22Rv1 (cell line): ENCODE results near the gene STRA6.

Source experiments
- ZFX ChIP-seq: fragments of 450-650 bp; IDR thresholded peaks from 2 replicates; pipeline ENCODE4 v1.6.1; 2017; ENCODE audit warnings: antibody characterized with exemption, borderline replicate concordance
- TF ChIP-seq, protein P1 (sequence below): fragments of 450-650 bp; IDR thresholded peaks from 2 replicates; pipeline ENCODE4 v1.5.1; 2017; ENCODE audit warnings: mild to moderate bottlenecking

GRCh38 chr15:74214324-74215021 is 11.9 kb upstream of the STRA6 start:
- TF ChIP-seq, protein P1, sequence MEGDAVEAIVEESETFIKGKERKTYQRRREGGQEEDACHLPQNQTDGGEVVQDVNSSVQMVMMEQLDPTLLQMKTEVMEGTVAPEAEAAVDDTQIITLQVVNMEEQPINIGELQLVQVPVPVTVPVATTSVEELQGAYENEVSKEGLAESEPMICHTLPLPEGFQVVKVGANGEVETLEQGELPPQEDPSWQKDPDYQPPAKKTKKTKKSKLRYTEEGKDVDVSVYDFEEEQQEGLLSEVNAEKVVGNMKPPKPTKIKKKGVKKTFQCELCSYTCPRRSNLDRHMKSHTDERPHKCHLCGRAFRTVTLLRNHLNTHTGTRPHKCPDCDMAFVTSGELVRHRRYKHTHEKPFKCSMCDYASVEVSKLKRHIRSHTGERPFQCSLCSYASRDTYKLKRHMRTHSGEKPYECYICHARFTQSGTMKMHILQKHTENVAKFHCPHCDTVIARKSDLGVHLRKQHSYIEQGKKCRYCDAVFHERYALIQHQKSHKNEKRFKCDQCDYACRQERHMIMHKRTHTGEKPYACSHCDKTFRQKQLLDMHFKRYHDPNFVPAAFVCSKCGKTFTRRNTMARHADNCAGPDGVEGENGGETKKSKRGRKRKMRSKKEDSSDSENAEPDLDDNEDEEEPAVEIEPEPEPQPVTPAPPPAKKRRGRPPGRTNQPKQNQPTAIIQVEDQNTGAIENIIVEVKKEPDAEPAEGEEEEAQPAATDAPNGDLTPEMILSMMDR: no peak
- TF ChIP-seq ZFX: no peak
